Measurements from ENCODE around the gene PHGDH. TPM values are rescaled to one million over a fixed set of nuclear protein-coding genes. Genes with fewer than 3 reads are reported as not detected.
A peak's percentile ranks its signal among the peaks of the same experiment; 100 is the strongest.

Gene PHGDH
- 10 to 100 TPM; 45.4 to 68.4 TPM for total RNA-seq
- polyA plus RNA-seq: 10 to 100 TPM; 23.7 to 41.3 TPM
- long read RNA-seq, donor 1, transcript PHGDH-208 (12 exons, 2,096 nt): major isoform, 388 of 424 reads
- long read RNA-seq, donor 1, transcript PHGDH-201 (11 exons, 3,180 nt): minor isoform, 8 of 424 reads
- long read RNA-seq, donor 1, partial matches to known transcripts: 6 of 424 reads
- long read RNA-seq, donor 1, other reads (novel, unspliced or antisense): 9 of 424 reads
- long read RNA-seq, donor 2, transcript PHGDH-208 (12 exons, 2,096 nt): major isoform, 34 of 46 reads
- long read RNA-seq, donor 2, partial matches to known transcripts: 3 of 46 reads
- long read RNA-seq, donor 2, other reads (novel, unspliced or antisense): 1 of 46 reads

DNA sequence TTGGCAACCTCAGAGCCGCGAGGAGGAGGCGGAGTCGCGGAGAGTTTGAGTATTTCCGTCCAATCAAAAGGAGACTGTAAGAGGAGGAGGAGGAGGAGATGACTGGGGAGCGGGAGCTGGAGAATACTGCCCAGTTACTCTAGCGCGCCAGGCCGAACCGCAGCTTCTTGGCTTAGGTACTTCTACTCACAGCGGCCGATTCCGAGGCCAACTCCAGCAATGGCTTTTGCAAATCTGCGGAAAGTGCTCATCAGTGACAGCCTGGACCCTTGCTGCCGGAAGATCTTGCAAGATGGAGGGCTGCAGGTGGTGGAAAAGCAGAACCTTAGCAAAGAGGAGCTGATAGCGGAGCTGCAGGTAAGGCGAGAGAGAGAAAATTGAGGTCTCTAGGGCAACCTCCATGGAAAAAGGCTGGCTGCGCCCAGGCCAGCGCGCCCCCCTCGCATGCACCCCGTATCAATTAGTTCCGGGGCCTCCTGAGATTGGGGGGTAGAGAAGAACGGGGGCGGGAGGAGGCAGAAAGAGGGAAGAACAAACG, at the start of gene PHGDH:
TSS of gene PHGDH (plus strand) at position 131 of the 538 bp plus-strand sequence. CDS start at position 220, 89 bp downstream.
- 0 to 1% methylated on average over 24 to 27 of the region's 27 CpGs for WGBS, 2 donors
- Histone ChIP-seq H3K4me3 (ENCODE audit: low read length in 2 of 2) (peak within 1 kb of the TSS; percentile 42 to 59), H3K27me3 (ENCODE audit: control insufficient read depth in 1 of 2, insufficient read depth in 2 of 2, low read length in 1 of 2) (no peaks in the 10 kb centered on the region), H3K27ac (ENCODE audit: low read depth in 1 of 2, low read length in 2 of 2) (peak within 1 kb of the TSS in 1 of 2 donors; percentile 81), H3K9me3 (ENCODE audit: control insufficient read depth, low read length) (no peaks in the 10 kb centered on the region), H3K36me3 (ENCODE audit: control insufficient read depth in 1 of 2, insufficient read depth in 2 of 2, low read length in 1 of 2) (no peaks in the 10 kb centered on the region), H3K4me1 (ENCODE audit: control insufficient read depth in 1 of 2, insufficient read depth in 2 of 2, low read length in 2 of 2) (peaks cover 0 to 2% of the 10 kb centered on the region in 2 donors)
- ATAC-seq (ENCODE audit: low FRiP score) (peak; percentile 82), DNase-seq (peak; percentile 81 to 91)
- intact Hi-C loops (cut with DNase I): no loop called here

DNA sequence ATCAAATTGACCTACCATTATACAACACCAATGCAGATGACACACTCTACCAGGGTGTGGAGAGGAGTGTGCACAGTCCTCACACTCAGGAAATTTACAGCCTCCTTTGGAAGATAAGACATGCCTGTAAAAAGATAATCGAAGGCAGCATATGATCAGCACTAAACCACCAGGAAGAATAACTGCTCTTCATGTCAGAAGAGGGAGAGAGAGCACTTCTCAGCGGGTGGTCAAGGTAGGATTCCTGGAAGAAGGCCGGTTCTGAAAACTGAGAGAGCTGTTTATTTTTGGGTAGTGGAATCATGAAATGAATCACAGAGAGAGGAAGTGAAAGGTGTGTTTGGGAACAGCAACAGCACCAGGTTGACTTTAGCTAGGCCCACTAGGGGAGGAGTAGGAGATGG, 49.7 kb upstream of the PHGDH start:
- Histone ChIP-seq H3K4me3 (ENCODE audit: low read length in 2 of 2) (no peak overlapping the region), H3K4me1 (ENCODE audit: control insufficient read depth in 1 of 2, insufficient read depth in 2 of 2, low read length in 2 of 2) (no peaks in the 10 kb centered on the region), H3K27ac (ENCODE audit: low read depth in 1 of 2, low read length in 2 of 2) (no peak overlapping the region), H3K9me3 (ENCODE audit: control insufficient read depth, low read length) (no peaks in the 10 kb centered on the region), H3K27me3 (ENCODE audit: control insufficient read depth in 1 of 2, insufficient read depth in 2 of 2, low read length in 1 of 2) (no peaks in the 10 kb centered on the region), H3K36me3 (ENCODE audit: control insufficient read depth in 1 of 2, insufficient read depth in 2 of 2, low read length in 1 of 2) (no peaks in the 10 kb centered on the region)
- intact Hi-C loops (cut with DNase I): loop anchor here in 1 of 2 donors (2.0 kb wide), 1 partner anchor 49 kb away; no protein-coding TSS in a partner anchor
- no peak for ATAC-seq (ENCODE audit: low FRiP score)
- WGBS, 2 donors: 86 to 92% methylated on average over 3 of the region's 3 CpGs
- no peak for DNase-seq

DNA sequence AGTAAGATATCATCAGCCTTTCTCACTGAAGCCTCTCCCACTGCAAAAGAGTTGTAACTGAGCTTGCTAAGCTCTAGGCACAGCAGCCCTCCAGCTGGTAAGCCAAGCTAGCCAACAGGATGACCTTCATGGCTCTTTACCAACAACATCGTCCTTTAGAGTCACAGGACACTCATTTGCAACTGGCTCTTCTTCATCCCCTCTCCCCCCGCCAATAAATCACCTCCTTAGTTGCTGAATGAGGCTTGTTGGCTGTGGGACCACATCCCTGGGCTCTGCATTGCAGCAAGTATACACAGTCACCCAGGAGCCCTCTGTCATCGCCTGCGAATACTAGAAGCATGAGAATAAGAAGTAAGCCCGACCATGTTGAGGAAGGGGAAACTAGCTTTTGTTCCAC, 47.7 kb upstream of the PHGDH start:
- H3K27me3 ChIP-seq (ENCODE audit: control insufficient read depth in 1 of 2, insufficient read depth in 2 of 2, low read length in 1 of 2): no peaks in the 10 kb centered on the region
- no peaks in the 10 kb centered on the region for H3K4me1 ChIP-seq (ENCODE audit: control insufficient read depth in 1 of 2, insufficient read depth in 2 of 2, low read length in 2 of 2)
- ATAC-seq (ENCODE audit: low FRiP score): no peak
- H3K4me3 ChIP-seq (ENCODE audit: low read length in 2 of 2): no peak overlapping the region
- no peak overlapping the region for H3K27ac ChIP-seq (ENCODE audit: low read depth in 1 of 2, low read length in 2 of 2)
- H3K9me3 ChIP-seq (ENCODE audit: control insufficient read depth, low read length): no peaks in the 10 kb centered on the region
- no peak for DNase-seq
- no peaks in the 10 kb centered on the region for H3K36me3 ChIP-seq (ENCODE audit: control insufficient read depth in 1 of 2, insufficient read depth in 2 of 2, low read length in 1 of 2)
- 75 to 76% methylated on average over 5 of the region's 5 CpGs for WGBS, 2 donors
- intact Hi-C loops (cut with DNase I): no loop called here

DNA sequence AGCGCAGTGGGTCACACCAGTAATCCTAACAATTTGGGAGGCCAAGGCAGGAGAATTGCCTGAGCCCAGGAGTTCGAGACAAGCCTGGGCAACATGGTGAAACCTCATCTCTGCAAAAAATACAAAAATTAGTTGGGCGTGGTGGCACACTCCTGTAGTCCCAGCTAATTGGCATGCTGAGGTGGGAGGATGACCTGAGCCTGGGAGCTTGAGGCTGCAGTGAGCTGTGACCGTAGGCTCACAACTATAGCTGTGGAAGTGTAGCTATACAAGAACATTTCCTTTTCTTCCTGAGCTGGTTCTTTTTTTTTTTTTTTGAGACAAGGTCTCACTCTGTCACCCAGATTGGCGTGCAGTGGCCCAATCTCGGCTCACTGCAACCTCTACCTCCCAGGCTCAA, 44.6 kb upstream of the PHGDH start:
- Histone ChIP-seq H3K27ac (ENCODE audit: low read depth in 1 of 2, low read length in 2 of 2) (no peak overlapping the region), H3K36me3 (ENCODE audit: control insufficient read depth in 1 of 2, insufficient read depth in 2 of 2, low read length in 1 of 2) (no peaks in the 10 kb centered on the region), H3K4me1 (ENCODE audit: control insufficient read depth in 1 of 2, insufficient read depth in 2 of 2, low read length in 2 of 2) (no peaks in the 10 kb centered on the region), H3K4me3 (ENCODE audit: low read length in 2 of 2) (no peak overlapping the region), H3K9me3 (ENCODE audit: control insufficient read depth, low read length) (no peaks in the 10 kb centered on the region), H3K27me3 (ENCODE audit: control insufficient read depth in 1 of 2, insufficient read depth in 2 of 2, low read length in 1 of 2) (no peaks in the 10 kb centered on the region)
- ATAC-seq (ENCODE audit: low FRiP score) (no peak), DNase-seq (no peak)
- intact Hi-C loops (cut with DNase I): no loop called here
- 95 to 96% methylated on average over 6 of the region's 6 CpGs for WGBS, 2 donors

DNA sequence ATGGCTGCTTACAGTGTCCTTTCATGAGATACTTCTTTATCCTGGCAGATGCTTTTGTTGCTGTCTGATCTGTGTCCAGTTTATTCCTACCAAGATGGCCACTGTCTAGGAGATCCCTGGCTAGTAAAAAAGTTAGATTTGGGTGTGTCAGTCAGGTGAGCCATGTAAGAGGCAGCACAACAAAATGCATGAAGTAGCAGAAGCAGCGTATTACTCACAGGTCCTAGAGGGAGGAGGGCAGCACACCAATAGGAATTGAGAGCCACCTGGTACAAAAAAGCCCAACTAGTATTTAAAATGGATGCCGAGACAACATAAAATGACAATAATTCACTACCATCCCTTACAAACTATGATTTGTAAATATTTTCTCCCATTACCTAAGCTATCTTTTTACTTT, 40.8 kb upstream of the PHGDH start:
- intact Hi-C loops (cut with DNase I): no loop called here
- Histone ChIP-seq H3K27ac (ENCODE audit: low read depth in 1 of 2, low read length in 2 of 2) (no peak overlapping the region), H3K9me3 (ENCODE audit: control insufficient read depth, low read length) (no peaks in the 10 kb centered on the region), H3K36me3 (ENCODE audit: control insufficient read depth in 1 of 2, insufficient read depth in 2 of 2, low read length in 1 of 2) (no peaks in the 10 kb centered on the region), H3K4me1 (ENCODE audit: control insufficient read depth in 1 of 2, insufficient read depth in 2 of 2, low read length in 2 of 2) (no peaks in the 10 kb centered on the region), H3K4me3 (ENCODE audit: low read length in 2 of 2) (no peak overlapping the region), H3K27me3 (ENCODE audit: control insufficient read depth in 1 of 2, insufficient read depth in 2 of 2, low read length in 1 of 2) (no peaks in the 10 kb centered on the region)
- 96 to 97% methylated on average over 2 of the region's 2 CpGs for WGBS, 2 donors
- DNase-seq (no peak), ATAC-seq (ENCODE audit: low FRiP score) (no peak)

DNA sequence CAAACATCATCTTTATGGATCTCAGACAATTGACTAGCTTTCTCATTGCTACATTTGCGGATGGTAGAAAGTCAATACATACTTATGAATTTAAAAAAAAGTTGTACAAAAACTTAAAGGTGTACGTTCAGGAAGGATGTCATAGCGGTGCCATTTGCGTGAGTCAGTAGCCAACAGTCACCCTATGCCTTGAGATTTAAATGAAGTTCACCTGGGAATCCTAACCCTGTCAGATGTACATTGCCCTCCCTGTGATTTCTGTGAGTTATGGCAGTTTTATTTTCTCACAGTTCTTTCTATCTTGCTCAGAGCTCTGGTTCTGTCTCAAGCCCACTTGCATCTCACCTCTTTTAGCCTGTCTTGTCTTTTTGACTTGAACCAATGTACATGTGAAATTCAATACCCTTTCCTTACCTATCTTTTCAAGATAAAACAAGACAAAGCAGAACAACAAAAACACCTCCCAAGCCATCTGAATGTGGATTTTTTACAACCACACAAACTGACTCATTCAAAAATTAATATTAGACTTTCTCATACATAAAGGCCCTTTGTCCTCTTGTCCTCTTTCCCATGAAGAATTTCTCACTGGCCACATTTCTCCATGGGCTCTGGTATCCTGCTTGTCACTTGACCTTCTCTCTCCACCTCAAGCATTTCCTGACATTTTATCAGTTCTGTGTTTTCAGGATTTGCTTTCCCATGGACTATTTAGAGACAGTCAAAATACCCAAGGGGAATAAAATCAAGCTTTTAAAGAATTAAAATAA, 38.4 kb upstream of the PHGDH start:
- no peak overlapping the region for H3K27ac ChIP-seq (ENCODE audit: low read depth in 1 of 2, low read length in 2 of 2)
- no peaks in the 10 kb centered on the region for H3K36me3 ChIP-seq (ENCODE audit: control insufficient read depth in 1 of 2, insufficient read depth in 2 of 2, low read length in 1 of 2)
- WGBS, 2 donors: 93 to 95% methylated on average over 4 of the region's 4 CpGs
- no peaks in the 10 kb centered on the region for H3K9me3 ChIP-seq (ENCODE audit: control insufficient read depth, low read length)
- H3K27me3 ChIP-seq (ENCODE audit: control insufficient read depth in 1 of 2, insufficient read depth in 2 of 2, low read length in 1 of 2): no peaks in the 10 kb centered on the region
- no peaks in the 10 kb centered on the region for H3K4me1 ChIP-seq (ENCODE audit: control insufficient read depth in 1 of 2, insufficient read depth in 2 of 2, low read length in 2 of 2)
- intact Hi-C loops (cut with DNase I): no loop called here
- ATAC-seq (ENCODE audit: low FRiP score): no peak
- no peak overlapping the region for H3K4me3 ChIP-seq (ENCODE audit: low read length in 2 of 2)
- no peak for DNase-seq

DNA sequence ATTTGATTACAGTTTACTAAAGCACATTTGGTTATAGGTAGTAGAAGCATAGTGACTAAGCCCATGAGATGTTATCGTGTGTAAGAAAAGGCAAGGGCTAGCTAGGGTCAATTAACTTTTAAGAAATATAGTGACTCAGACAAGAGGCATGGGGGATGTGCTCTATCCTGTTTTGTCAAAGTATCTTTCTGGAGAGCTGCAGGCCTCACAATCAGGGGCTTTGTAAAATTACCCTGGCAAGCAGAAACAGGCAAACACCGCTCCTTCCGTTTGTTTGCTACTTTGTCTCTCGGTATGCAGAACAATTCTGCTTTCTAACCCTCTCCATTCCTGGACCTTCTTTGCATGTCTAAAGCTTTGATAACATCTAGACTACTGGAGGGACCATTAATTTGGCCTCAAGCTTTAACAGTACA, 37.6 kb upstream of the PHGDH start:
- Histone ChIP-seq H3K4me1 (ENCODE audit: control insufficient read depth in 1 of 2, insufficient read depth in 2 of 2, low read length in 2 of 2) (no peaks in the 10 kb centered on the region), H3K36me3 (ENCODE audit: control insufficient read depth in 1 of 2, insufficient read depth in 2 of 2, low read length in 1 of 2) (no peaks in the 10 kb centered on the region), H3K4me3 (ENCODE audit: low read length in 2 of 2) (no peak overlapping the region), H3K27ac (ENCODE audit: low read depth in 1 of 2, low read length in 2 of 2) (no peak overlapping the region), H3K27me3 (ENCODE audit: control insufficient read depth in 1 of 2, insufficient read depth in 2 of 2, low read length in 1 of 2) (no peaks in the 10 kb centered on the region), H3K9me3 (ENCODE audit: control insufficient read depth, low read length) (no peaks in the 10 kb centered on the region)
- DNase-seq (no peak), ATAC-seq (ENCODE audit: low FRiP score) (no peak)
- 80 to 84% methylated on average over 4 of the region's 4 CpGs for WGBS, 2 donors
- intact Hi-C loops (cut with DNase I): no loop called here

DNA sequence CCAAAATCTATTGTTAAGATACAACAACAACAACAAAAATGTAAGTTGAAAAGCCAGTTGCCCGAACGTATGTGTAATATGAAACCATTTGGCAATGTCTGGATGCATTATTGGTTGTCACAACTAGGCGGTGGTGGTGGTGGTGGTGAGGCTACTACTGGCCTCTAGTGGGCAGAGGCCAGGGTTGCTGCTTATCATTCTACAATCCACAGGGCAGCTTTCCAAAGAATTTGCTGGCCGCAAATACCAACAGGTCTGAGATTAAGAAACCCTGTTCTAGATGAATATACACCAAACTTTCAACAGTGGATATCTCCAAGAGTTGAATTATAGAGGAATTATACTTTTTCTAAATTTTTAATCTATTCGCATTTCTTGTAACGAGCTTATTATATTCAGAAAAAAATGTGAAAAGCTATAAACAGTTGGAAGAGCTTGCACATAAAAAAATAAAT, 36.9 kb upstream of the PHGDH start:
- WGBS, 2 donors: 21 to 53% methylated on average over 6 of the region's 6 CpGs
- no peak overlapping the region for H3K4me3 ChIP-seq (ENCODE audit: low read length in 2 of 2)
- DNase-seq: no peak
- H3K27me3 ChIP-seq (ENCODE audit: control insufficient read depth in 1 of 2, insufficient read depth in 2 of 2, low read length in 1 of 2): no peaks in the 10 kb centered on the region
- no peaks in the 10 kb centered on the region for H3K36me3 ChIP-seq (ENCODE audit: control insufficient read depth in 1 of 2, insufficient read depth in 2 of 2, low read length in 1 of 2)
- no peaks in the 10 kb centered on the region for H3K4me1 ChIP-seq (ENCODE audit: control insufficient read depth in 1 of 2, insufficient read depth in 2 of 2, low read length in 2 of 2)
- intact Hi-C loops (cut with DNase I): no loop called here
- H3K27ac ChIP-seq (ENCODE audit: low read depth in 1 of 2, low read length in 2 of 2): no peak overlapping the region
- peak; percentile 66 for ATAC-seq (ENCODE audit: low FRiP score)
- no peaks in the 10 kb centered on the region for H3K9me3 ChIP-seq (ENCODE audit: control insufficient read depth, low read length)
